HEK293T (cell line): ENCODE results near the gene GABRP.

Experiments used
- ARNT ChIP-seq: fragments of 450-650 bp; IDR thresholded peaks from 2 replicates; pipeline ENCODE4 v1.6.1; 2017; ENCODE audit warnings: mild to moderate bottlenecking
- BHLHE40 ChIP-seq: fragments of 450-650 bp; IDR thresholded peaks from 2 replicates; pipeline ENCODE4 v1.6.1; 2016; ENCODE audit warnings: mild to moderate bottlenecking, moderate library complexity, borderline replicate concordance
- ELF4 ChIP-seq: fragments of 450-650 bp; IDR thresholded peaks from 2 replicates; pipeline ENCODE4 v1.6.1; 2017; ENCODE audit warnings: antibody characterized with exemption
- FOXA1 ChIP-seq: fragments of 450-650 bp; IDR thresholded peaks from 2 replicates; pipeline ENCODE4 v1.6.1; 2016; ENCODE audit warnings: mild to moderate bottlenecking
- FOXK2 ChIP-seq: fragments of 450-650 bp; IDR thresholded peaks from 2 replicates; pipeline ENCODE4 v1.6.1; 2016; ENCODE audit warnings: mild to moderate bottlenecking
- FOXM1 ChIP-seq: fragments of 450-650 bp; IDR thresholded peaks from 2 replicates; pipeline ENCODE4 v1.6.1; 2017; ENCODE audit warnings: mild to moderate bottlenecking, borderline replicate concordance
- HDGF ChIP-seq: fragments of 450-650 bp; IDR thresholded peaks from 2 replicates; pipeline ENCODE4 v1.6.1; 2017; ENCODE audit warnings: antibody characterized with exemption, borderline replicate concordance
- L3MBTL2 ChIP-seq: fragments of 450-650 bp; conservative IDR thresholded peaks from 2 replicates; pipeline ENCODE4 v1.6.1; 2016; ENCODE audit warnings: mild to moderate bottlenecking
- LEF1 ChIP-seq: fragments of 450-650 bp; IDR thresholded peaks from 2 replicates; pipeline ENCODE4 v1.6.1; 2017; ENCODE audit warnings: mild to moderate bottlenecking, borderline replicate concordance
- NFRKB ChIP-seq: fragments of 450-650 bp; IDR thresholded peaks from 2 replicates; pipeline ENCODE4 v1.6.1; 2016; ENCODE audit warnings: mild to moderate bottlenecking, moderate library complexity
- PKNOX1 ChIP-seq: fragments of 450-650 bp; IDR thresholded peaks from 2 replicates; pipeline ENCODE4 v1.6.1; 2016
- SP1 ChIP-seq: fragments of 450-650 bp; IDR thresholded peaks from 2 replicates; pipeline ENCODE4 v1.6.1; 2017
- SUZ12 ChIP-seq: fragments of 450-650 bp; IDR thresholded peaks from 2 replicates; pipeline ENCODE4 v1.6.1; 2016; ENCODE audit warnings: mild to moderate bottlenecking
- TARDBP ChIP-seq: fragments of 450-650 bp; IDR thresholded peaks from 2 replicates; pipeline ENCODE4 v1.6.1; 2016

DNA sequence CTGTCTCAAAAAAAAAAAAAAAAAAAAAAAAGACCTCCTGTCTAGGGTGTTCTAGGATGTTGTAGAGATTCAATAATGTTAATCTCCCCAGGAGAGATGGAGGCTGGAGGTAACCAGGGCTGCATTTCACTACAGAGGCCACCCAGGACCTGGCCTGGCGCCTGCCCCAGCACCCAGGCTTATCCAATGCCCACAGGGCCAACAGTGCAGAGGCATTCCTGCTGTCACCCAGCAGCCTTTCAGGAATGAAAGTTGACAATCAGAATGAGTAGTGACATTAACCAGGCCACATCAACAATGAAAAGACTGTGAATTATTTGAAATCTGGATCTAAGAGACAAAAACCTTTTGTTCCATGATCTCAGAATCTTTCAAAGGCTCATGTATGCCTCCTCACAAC lies 36.2 kb upstream of the GABRP start:
- TF ChIP-seq L3MBTL2 (no peak), ARNT (no peak), TARDBP (no peak), ELF4 (no peak), SP1 (no peak), NFRKB (no peak), FOXA1 (no peak), FOXM1 (no peak), HDGF (no peak), SUZ12 (no peak), FOXK2 (no peak), PKNOX1 (no peak), BHLHE40 (no peak), LEF1 (no peak)
